Tongue (tissue), 2 donors: ENCODE results near the gene ACOT12. TPM values are rescaled to one million over a fixed set of nuclear protein-coding genes. Genes with fewer than 3 reads are reported as not detected.
"Not testable (repeated sequence)": the region's sequence is repeated elsewhere in the genome, so short reads cannot be mapped to it uniquely, and the experiment has no call there.

Experiments used
- DNase-seq: peaks from one replicate; pipeline ENCODE4 v3.0.0-alpha.2; 2015
- total RNA-seq: library from RNA; depleted of rRNA; stranded (reverse); fragments of >200 nt; gene quantifications from one replicate; pipeline ENCODE4 v1.2.3, GENCODE V29; 2014

Gene ACOT12
- total RNA-seq = not detected

DNA sequence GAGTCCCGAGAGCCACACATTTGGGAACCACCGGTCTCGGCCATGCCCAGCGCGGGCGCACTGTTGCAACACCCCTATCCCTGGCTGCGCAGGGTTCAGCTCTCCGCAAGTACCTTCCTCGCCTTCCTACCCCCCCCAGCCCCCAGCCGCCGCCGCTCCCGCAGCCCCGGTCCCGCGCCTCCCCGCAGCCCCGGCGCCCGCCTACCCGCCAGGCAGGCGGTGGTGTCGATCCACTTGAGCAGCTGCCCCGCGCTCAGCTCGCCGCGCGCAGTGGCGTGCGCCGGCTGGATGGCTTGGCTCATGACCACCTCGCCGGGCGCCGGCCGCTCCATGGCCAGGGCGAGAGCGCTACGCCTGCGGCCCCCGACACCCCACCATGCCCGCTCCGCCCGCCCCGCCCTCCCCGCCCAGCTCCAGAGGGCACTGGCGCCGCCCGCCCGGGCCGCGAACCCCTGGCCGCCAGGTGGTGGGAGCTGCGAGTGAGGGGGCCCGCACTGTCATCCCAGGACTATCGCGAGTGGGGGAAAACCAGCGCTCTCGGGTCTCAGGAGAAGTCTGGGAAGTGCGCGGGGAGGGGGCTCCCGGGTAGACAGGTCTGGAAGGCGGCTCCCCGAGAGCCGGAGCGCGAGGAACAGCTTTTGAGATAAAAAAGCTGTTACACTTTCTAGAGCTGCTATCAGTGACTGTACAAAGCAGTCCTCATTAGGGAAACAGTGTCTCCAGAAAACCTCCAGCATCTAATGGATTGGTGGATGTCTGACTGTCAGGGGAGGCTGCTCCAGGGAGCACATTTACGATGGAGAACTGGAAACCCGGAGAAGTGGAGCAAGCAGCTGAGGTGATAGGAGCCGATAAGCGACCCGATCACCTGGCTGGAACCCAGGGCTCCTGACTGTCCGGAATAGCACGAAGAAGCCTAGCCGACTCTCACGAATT is at the start of gene ACOT12:
Gene ACOT12 (minus strand): TSS at position 352 of the 936 bp plus-strand sequence. CDS start 20 bp downstream, at position 332.
- DNase-seq = peak; percentile 32

GRCh38 chr5:81435023-81435422 is 41.1 kb upstream of the ACOT12 start:
- DNase-seq = no peak

DNA sequence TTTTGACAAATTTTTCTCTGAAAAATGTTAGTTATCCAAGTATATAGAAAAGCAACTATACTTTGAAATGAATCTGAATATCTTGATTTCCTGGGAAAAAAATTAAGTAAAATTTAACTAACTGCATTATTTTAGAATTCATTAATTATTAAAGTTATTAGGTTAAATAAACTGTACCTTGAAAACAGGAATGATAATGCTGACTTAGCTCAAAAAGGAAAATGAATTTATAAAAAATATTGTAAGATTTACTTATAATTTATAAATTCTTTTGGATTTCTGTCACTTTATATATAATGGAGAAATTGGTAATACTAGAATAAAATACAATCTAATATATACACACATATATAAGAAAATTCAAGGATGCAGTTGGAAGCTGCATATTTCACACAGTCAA is 36.1 kb upstream of the ACOT12 start:
- DNase-seq = no peak

- no peak for DNase-seq
These were observed 35.4 kb upstream of the ACOT12 start for GRCh38 chr5:81429363-81429762.

DNA sequence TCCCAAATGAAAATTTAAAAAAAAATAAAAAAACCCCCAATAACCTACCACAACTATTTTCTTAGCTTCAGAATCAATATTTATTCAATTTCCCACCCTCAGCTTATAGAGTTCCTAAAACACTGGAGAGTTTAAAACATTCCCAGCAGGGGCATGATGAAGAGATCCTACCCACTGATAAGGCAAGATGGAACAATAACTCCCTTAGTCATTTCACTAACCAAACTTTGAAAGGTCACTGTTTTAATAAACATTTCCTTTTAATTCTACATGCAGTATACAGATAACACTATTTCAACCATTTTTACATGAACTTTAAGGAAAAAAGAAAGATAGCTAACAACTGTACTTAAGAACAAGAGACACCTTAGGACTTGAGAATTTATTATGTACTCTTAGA is 34.9 kb upstream of the ACOT12 start:
- DNase-seq = no peak

GRCh38 chr5:81428446-81428845 is 34.5 kb upstream of the ACOT12 start:
- DNase-seq = no peak

DNA sequence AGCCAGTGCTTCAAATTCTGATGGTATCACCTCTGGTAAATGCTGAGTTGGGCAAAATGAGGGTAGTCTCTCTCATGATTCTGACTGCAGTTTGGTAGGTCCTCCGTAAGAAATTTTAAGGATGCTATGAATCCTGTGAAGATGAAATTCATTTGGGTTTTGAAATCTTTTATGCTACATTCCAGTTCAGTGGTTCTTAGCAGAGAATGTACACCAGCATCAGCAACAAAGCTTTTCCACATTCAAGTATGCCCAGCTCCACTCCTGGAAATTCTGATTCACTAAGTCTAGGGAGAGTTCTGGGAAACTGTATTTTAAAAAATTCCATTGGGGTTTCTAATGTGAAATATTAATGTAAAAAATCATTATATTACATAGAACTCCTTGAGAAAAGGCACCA is 33.6 kb upstream of the ACOT12 start:
- no peak for DNase-seq

DNA sequence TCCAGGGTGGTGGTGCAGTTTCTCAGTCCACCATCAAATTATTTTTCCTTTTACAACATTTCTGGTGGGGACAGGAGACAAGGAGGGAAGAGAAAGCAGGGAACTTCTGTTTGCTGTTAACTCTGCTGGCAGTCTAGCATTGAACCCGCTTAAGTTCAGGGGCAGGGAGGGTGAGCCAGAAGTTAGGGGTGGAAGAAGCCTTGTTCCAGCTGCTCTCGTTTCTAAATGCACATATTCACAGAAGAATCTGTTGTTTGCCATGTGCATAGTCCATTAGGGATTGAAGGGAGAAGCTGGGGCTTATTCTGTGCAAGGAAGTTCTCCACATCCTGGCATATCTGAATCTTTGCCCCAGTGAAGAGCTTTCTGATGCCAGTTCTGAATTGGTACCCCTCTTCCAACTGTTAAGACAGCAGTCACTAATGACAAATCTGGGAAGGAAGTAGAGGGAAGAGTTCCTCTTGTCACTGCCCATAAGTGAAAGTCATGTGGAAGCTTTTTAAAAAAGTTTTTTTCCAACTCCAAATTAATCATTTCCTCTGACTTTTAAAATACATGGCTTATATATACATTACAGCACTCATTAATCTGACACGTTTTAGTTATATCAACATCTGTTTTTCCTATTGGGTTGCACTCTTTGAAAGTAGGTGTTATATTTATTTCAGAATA is 32.6 kb upstream of the ACOT12 start:
- peak; percentile 19 for DNase-seq

- peak; percentile 74 for DNase-seq
These were observed 31.6 kb upstream of the ACOT12 start for GRCh38 chr5:81425569-81425968.

GRCh38 chr5:81424728-81425127 is 30.8 kb upstream of the ACOT12 start:
- DNase-seq = peak; percentile 15

- DNase-seq = peak; percentile 30
These were observed 28.7 kb upstream of the ACOT12 start for GRCh38 chr5:81422671-81423070.

GRCh38 chr5:81420039-81420667 is 26.2 kb upstream of the ACOT12 start:
- no peak for DNase-seq

- no peak for DNase-seq
These were observed 24.7 kb upstream of the ACOT12 start for GRCh38 chr5:81418606-81419005.

GRCh38 chr5:81417052-81417451 is 23.1 kb upstream of the ACOT12 start:
- no peak for DNase-seq

GRCh38 chr5:81409896-81410295 is 16.0 kb upstream of the ACOT12 start:
- DNase-seq = peak; percentile 36

DNA sequence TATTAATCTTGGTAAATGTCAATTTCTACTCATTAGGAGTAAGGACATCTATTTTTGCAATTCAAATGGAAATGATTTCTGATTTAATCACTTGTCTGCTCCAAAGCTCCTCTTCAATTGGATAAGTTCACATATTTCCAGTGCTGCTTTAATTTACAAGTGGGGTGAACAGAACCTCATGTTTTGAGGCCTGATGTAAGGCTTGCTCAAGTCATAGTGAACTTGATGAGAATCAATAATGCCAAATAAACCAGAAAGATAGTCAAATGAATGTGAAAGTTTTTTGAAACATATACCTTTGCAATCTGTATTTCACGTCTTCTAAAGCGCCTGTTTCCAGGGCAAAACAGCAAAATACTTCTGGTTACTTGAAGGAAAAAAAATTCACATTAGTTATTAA is 15.4 kb upstream of the ACOT12 start:
- DNase-seq = no peak

DNA sequence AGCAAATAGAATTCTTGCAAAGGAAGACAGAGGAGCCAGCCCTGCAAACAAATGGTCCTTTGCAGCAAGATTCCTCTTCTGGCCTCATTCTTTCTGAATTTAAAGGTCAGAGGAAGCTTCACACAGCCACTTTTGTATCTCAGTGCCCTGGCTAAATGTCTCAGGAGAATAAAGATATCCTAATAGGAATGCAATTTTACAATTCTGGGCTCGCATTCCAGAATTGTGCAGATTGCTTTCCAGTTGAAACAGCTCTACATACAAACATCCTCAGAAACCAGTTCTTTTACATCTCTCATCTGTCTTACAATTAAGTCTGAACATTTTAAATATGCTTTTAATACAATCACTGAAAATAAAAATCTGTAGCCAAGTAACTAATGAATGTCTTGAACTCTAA is 14.6 kb upstream of the ACOT12 start:
- DNase-seq = no peak

- DNase-seq = not testable (repeated sequence)
These were observed 13.9 kb upstream of the ACOT12 start for GRCh38 chr5:81407811-81408210.

GRCh38 chr5:81405126-81405891 is 11.4 kb upstream of the ACOT12 start:
- no peak for DNase-seq

DNA sequence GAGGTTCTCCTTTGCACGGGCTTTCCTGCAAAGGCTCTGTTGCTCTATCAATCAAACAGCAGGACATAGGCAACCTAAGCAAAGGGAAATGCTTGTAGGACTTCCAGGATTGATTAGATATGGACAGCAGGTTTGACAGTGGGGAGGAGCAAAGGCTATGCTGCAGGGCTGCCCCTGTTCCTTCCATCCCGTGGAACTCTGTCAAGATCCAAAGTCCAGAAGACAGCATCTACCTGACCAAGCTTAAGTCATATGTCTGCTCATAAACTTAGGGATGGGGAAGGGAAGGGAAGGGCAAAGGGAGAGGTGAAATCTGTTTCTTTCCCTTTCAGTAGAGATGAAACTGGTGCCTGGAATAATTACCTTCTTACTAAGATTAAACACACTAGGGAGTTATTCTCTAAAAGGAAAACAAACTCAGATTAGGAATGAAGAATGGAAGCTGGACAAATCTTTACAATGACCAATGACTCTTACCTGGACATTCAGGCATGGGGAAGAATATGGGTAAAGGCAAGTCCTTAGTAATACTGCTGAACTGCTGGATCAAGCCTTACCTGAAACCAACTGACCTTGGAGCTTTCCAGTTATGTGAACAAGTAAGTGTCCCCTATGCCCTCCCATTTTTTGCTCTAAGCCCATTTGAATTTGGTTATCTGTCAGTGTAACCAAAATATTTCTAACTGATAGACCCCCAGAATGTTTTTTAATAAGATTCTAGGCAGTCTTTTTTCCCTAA is 8.4 kb upstream of the ACOT12 start:
- DNase-seq = no peak

GRCh38 chr5:81401266-81401665 is 7.3 kb upstream of the ACOT12 start:
- no peak for DNase-seq

DNA sequence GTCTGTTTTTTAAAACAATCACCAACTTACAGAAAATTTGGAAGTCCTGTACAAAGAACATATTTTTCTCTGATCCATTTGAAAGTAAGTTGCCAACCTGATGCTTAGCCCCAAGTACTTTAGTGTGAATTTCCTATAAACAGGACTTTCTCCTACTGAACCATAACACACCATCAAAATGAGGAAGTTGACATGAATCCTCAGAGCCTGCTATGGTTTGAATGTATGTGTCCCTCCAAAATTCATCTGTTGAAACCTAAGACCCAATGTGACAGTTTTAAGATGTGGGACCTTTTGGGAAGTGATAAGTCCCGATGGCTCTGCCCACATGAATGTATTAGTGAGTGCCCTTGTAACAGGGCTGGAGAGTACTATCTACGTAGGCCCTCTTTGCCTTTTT is 6.4 kb upstream of the ACOT12 start:
- no peak for DNase-seq
